Kidney epithelial cell (primary cell): Measurements from ENCODE around the gene EML4. TPM values are rescaled to one million over a fixed set of nuclear protein-coding genes. Genes with fewer than 3 reads are reported as not detected.

Experiments used
- DNase-seq: peaks from one replicate; pipeline ENCODE4 v3.0.0-alpha.2; 2010; ENCODE audit warnings: low read depth
- H3K27me3 ChIP-seq: 2 replicates; pipeline ENCODE4 v1.6.0; 2011; ENCODE audit warnings: low read length; ENCODE audit not compliant: control insufficient read depth, insufficient read depth
- H3K36me3 ChIP-seq: 2 replicates; pipeline ENCODE4 v1.5.1; 2011; ENCODE audit warnings: low read length; ENCODE audit not compliant: control insufficient read depth, insufficient read depth
- H3K4me3 ChIP-seq: 2 replicates; pipeline ENCODE4 v1.5.1; 2011; ENCODE audit warnings: low read depth, mild to moderate bottlenecking, control low read depth, low read length
- CTCF ChIP-seq: IDR thresholded peaks from 2 replicates; pipeline ENCODE4 v1.5.1; 2011; ENCODE audit warnings: mild to moderate bottlenecking, moderate library complexity, low read length, control low read depth, inconsistent platforms; ENCODE audit not compliant: insufficient read depth, poor library complexity, severe bottlenecking
- total RNA-seq: library from RNA; depleted of rRNA; stranded (reverse); fragments of >200 nt; gene quantifications from 2 replicates; pipeline ENCODE4 v1.2.3, GENCODE V29; 2015

Gene EML4
- total RNA-seq, 1 donor from 2014 or later, result 33.8 TPM

- TF ChIP-seq CTCF, result no peak
- Histone ChIP-seq H3K4me3 (no peak overlapping the region), H3K36me3 (no peaks in the 10 kb centered on the region), H3K27me3 (no peaks in the 10 kb centered on the region)
- DNase-seq, result no peak
Measured at GRCh38 chr2:42289222-42289621, 120.1 kb downstream of the EML4 start.

- H3K36me3 ChIP-seq, result no peaks in the 10 kb centered on the region
- DNase-seq, result no peak
- no peak for TF ChIP-seq CTCF
- H3K4me3 ChIP-seq, result no peak overlapping the region
- H3K27me3 ChIP-seq, result no peaks in the 10 kb centered on the region
Measured at GRCh38 chr2:42290005-42290404, 120.9 kb downstream of the EML4 start.

GRCh38 chr2:42293019-42293418 lies 123.9 kb downstream of the EML4 start:
- Histone ChIP-seq H3K27me3 (no peaks in the 10 kb centered on the region), H3K4me3 (no peak overlapping the region), H3K36me3 (no peaks in the 10 kb centered on the region)
- no peak for DNase-seq
- TF ChIP-seq CTCF, result no peak

GRCh38 chr2:42296226-42296625 lies 127.1 kb downstream of the EML4 start:
- H3K27me3 ChIP-seq, result no peaks in the 10 kb centered on the region
- H3K36me3 ChIP-seq, result no peaks in the 10 kb centered on the region
- DNase-seq, result no peak
- TF ChIP-seq CTCF, result no peak
- no peak overlapping the region for H3K4me3 ChIP-seq

- DNase-seq, result no peak
- Histone ChIP-seq H3K27me3 (no peaks in the 10 kb centered on the region), H3K36me3 (no peaks in the 10 kb centered on the region), H3K4me3 (no peak overlapping the region)
- TF ChIP-seq CTCF, result no peak
Measured at GRCh38 chr2:42297322-42297936, 128.3 kb downstream of the EML4 start.

- Histone ChIP-seq H3K36me3 (no peaks in the 10 kb centered on the region), H3K4me3 (no peak overlapping the region), H3K27me3 (no peaks in the 10 kb centered on the region)
- DNase-seq, result no peak
- TF ChIP-seq CTCF, result no peak
Measured at GRCh38 chr2:42298132-42298531, 129.0 kb downstream of the EML4 start.
